Body of pancreas (tissue), 4 donors: ENCODE data around the gene STK11IP.

Experiments used
- POLR2A ChIP-seq, 3 donors: fragments of 450-650 bp; IDR thresholded peaks; one replicate each; pipeline ENCODE4 v1.6.1; 2016; ENCODE audit warnings: antibody characterized with exemption in 3 of 3, mild to moderate bottlenecking in 2 of 3
- TF ChIP-seq, protein P1 (sequence below), 7 experiments: fragments of 450-650 bp in 4 of 7; fragments of 200-600 bp in 3 of 7; sonication (generic) in 3 of 7; IDR thresholded peaks; one replicate each; pipeline ENCODE4 v1.5.1; 2016 to 2019; ENCODE audit warnings: antibody characterized with exemption in 7 of 7

DNA sequence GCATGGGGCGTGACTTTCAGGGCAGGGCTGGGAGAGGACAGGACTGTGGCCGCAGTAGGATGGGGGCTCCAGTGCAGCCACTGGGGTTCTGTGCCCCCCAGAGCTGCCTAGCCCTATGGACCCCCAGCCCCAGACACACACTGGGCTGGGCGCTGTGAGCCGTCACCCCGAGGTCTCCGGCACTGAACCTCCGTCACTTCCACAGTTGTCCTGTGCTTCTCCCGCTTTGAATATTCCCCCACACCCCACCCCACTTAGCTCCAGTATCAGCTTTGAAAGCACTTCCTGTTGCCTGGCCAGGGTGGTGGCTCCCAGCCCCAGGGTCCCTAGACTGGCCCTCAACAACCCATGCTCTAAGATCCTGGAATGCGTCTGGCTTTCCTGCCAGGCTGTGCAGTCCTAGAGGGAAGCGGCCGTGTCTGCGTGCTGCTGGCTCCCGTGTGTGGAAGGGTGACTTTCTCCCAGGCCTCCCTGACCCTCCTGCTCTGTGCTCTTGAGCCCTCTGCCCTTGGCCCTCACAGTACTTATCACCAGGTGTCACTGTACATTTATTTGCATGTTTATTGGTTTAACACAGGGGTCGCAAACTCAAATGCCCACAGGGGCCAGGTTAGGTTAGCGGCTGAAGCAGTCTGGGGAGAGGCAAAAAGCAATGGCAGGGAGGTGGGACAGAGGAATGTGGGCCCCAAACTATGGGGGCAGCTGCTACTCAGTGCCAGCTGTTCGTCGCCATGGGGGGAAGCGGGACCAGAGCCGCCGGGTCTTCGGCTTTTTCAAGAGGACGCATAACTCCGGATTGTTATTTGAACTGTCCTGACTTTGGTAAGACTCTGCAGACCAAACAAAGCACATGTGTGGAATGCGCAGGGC, 36.2 kb upstream of the STK11IP start:
- TF ChIP-seq, protein P1, sequence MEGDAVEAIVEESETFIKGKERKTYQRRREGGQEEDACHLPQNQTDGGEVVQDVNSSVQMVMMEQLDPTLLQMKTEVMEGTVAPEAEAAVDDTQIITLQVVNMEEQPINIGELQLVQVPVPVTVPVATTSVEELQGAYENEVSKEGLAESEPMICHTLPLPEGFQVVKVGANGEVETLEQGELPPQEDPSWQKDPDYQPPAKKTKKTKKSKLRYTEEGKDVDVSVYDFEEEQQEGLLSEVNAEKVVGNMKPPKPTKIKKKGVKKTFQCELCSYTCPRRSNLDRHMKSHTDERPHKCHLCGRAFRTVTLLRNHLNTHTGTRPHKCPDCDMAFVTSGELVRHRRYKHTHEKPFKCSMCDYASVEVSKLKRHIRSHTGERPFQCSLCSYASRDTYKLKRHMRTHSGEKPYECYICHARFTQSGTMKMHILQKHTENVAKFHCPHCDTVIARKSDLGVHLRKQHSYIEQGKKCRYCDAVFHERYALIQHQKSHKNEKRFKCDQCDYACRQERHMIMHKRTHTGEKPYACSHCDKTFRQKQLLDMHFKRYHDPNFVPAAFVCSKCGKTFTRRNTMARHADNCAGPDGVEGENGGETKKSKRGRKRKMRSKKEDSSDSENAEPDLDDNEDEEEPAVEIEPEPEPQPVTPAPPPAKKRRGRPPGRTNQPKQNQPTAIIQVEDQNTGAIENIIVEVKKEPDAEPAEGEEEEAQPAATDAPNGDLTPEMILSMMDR (IDR thresholded peaks at IDR 0.05), result no peak
- no peak for TF ChIP-seq POLR2A (IDR thresholded peaks at IDR 0.05)
